Nephron (organoid): Measurements from ENCODE around the gene LSG1.
A peak's percentile ranks its signal among the peaks of the same experiment; 100 is the strongest.

Experiments used
- H3K27ac Mint-ChIP-seq, 3 experiments: 2 replicates each; pipeline ENCODE4 v1.8.0; 2020; ENCODE audit warnings: mixed read lengths in 3 of 3, mild to moderate bottlenecking in 2 of 3, moderate library complexity in 1 of 3
- H3K27me3 Mint-ChIP-seq: 2 replicates; pipeline ENCODE4 v1.8.0; 2021; ENCODE audit warnings: low read depth, mild to moderate bottlenecking, moderate library complexity, mixed read lengths
- H3K36me3 Mint-ChIP-seq: 2 replicates; pipeline ENCODE4 v1.8.0; 2020; ENCODE audit warnings: low read depth, mixed read lengths
- H3K4me1 Mint-ChIP-seq: 2 replicates; pipeline ENCODE4 v1.8.0; 2020; ENCODE audit warnings: mixed read lengths
- H3K4me3 Mint-ChIP-seq, 3 experiments: 2 replicates each; pipeline ENCODE4 v1.8.0; 2020; ENCODE audit warnings: mild to moderate bottlenecking in 3 of 3, mixed read lengths in 3 of 3, moderate library complexity in 2 of 3
- H3K9me3 Mint-ChIP-seq: 2 replicates; pipeline ENCODE4 v1.8.0; 2020; ENCODE audit warnings: mixed read lengths
- CTCF ChIP-seq, 3 experiments: fragments of 200-600 bp; sonication (generic); IDR thresholded peaks; one replicate each; pipeline ENCODE4 v1.5.0; 2021; ENCODE audit warnings: antibody characterized with exemption in 3 of 3; ENCODE audit not compliant: unreplicated experiment in 3 of 3

Gene LSG1

GRCh38 chr3:194604837-194605236, 67.2 kb downstream of the LSG1 start:
- H3K36me3 Mint-ChIP-seq = peaks cover 38% of the 10 kb centered on the region

GRCh38 chr3:194604126-194604525, 67.9 kb downstream of the LSG1 start:
- Mint-ChIP-seq H3K27ac (no peak overlapping the region), H3K27me3 (no peaks in the 10 kb centered on the region), H3K4me3 (no peak overlapping the region), H3K9me3 (no peaks in the 10 kb centered on the region), H3K36me3 (peaks cover 39% of the 10 kb centered on the region), H3K4me1 (peaks cover 35% of the 10 kb centered on the region)
- TF ChIP-seq CTCF (IDR thresholded peaks at IDR 0.05; ENCODE audit: unreplicated experiment in 3 of 3) = no peak

More at GRCh38 chr3:194604837-194605236, 67.2 kb downstream of the LSG1 start:
- H3K27me3 Mint-ChIP-seq = no peaks in the 10 kb centered on the region
- H3K4me3 Mint-ChIP-seq = no peak overlapping the region
- H3K9me3 Mint-ChIP-seq = no peaks in the 10 kb centered on the region
- H3K4me1 Mint-ChIP-seq = peaks cover 36% of the 10 kb centered on the region
- TF ChIP-seq CTCF (IDR thresholded peaks at IDR 0.05; ENCODE audit: unreplicated experiment in 3 of 3) = peak in 1 of 3 experiments; percentile 14
- no peak overlapping the region for H3K27ac Mint-ChIP-seq

- Mint-ChIP-seq H3K36me3 (peaks cover 37% of the 10 kb centered on the region), H3K4me1 (peaks cover 31% of the 10 kb centered on the region)
These were observed 69.3 kb downstream of the LSG1 start for GRCh38 chr3:194602669-194603171.

GRCh38 chr3:194598771-194599557, 73.0 kb downstream of the LSG1 start:
- peaks cover 30% of the 10 kb centered on the region for H3K4me1 Mint-ChIP-seq
- H3K36me3 Mint-ChIP-seq = peaks cover 25% of the 10 kb centered on the region
- no peak for TF ChIP-seq CTCF (IDR thresholded peaks at IDR 0.05; ENCODE audit: unreplicated experiment in 3 of 3)
- peak overlapping the region in 2 of 3 experiments; percentile 30 to 44 for H3K27ac Mint-ChIP-seq
- H3K9me3 Mint-ChIP-seq = no peaks in the 10 kb centered on the region
- H3K27me3 Mint-ChIP-seq = peaks cover 3% of the 10 kb centered on the region
- no peak overlapping the region for H3K4me3 Mint-ChIP-seq

More at GRCh38 chr3:194602669-194603171, 69.3 kb downstream of the LSG1 start:
- Mint-ChIP-seq H3K27ac (peak overlapping the region; percentile 83 to 92 (median 87)), H3K9me3 (no peaks in the 10 kb centered on the region), H3K4me3 (peak overlapping the region in 2 of 3 experiments; percentile 21 to 35), H3K27me3 (peaks cover 3% of the 10 kb centered on the region)
- TF ChIP-seq CTCF (IDR thresholded peaks at IDR 0.05; ENCODE audit: unreplicated experiment in 3 of 3) = no peak

GRCh38 chr3:194596906-194597305, 75.1 kb downstream of the LSG1 start:
- Mint-ChIP-seq H3K4me3 (no peak overlapping the region), H3K4me1 (peaks cover 24% of the 10 kb centered on the region), H3K27ac (no peak overlapping the region), H3K9me3 (no peaks in the 10 kb centered on the region), H3K27me3 (peaks cover 3% of the 10 kb centered on the region), H3K36me3 (peaks cover 16% of the 10 kb centered on the region)
- TF ChIP-seq CTCF (IDR thresholded peaks at IDR 0.05; ENCODE audit: unreplicated experiment in 3 of 3) = no peak
